GM12873 (cell line): ENCODE data around the gene FSTL4.

Experiments used
- TF ChIP-seq, protein P1 (sequence below): IDR thresholded peaks from 2 replicates; pipeline ENCODE4 v1.5.1; 2012; ENCODE audit warnings: low read depth, mild to moderate bottlenecking, moderate library complexity, low read length, control low read depth; ENCODE audit not compliant: insufficient read depth; ENCODE audit errors: missing control alignments

FSTL4 gene

DNA sequence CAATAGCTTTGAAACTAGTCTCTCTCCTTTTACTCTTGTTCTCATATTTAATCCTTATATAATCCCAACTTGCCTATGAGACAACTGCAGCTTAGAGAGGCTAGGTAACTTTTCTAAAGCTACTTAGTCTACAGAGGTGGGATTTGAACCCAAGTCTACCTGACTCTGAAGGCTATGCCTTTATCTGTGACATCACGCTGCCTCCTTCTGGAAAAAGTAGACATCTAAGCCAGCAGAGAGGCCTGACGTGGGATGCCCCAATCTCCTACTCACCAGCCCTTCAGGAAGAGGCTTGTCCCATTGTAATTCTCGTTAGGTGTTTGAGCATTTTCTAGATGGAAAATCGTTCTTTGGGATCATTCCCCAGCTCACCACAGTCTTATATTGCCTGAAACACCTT lies 393.0 kb downstream of the FSTL4 start:
- TF ChIP-seq, protein P1, sequence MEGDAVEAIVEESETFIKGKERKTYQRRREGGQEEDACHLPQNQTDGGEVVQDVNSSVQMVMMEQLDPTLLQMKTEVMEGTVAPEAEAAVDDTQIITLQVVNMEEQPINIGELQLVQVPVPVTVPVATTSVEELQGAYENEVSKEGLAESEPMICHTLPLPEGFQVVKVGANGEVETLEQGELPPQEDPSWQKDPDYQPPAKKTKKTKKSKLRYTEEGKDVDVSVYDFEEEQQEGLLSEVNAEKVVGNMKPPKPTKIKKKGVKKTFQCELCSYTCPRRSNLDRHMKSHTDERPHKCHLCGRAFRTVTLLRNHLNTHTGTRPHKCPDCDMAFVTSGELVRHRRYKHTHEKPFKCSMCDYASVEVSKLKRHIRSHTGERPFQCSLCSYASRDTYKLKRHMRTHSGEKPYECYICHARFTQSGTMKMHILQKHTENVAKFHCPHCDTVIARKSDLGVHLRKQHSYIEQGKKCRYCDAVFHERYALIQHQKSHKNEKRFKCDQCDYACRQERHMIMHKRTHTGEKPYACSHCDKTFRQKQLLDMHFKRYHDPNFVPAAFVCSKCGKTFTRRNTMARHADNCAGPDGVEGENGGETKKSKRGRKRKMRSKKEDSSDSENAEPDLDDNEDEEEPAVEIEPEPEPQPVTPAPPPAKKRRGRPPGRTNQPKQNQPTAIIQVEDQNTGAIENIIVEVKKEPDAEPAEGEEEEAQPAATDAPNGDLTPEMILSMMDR = no peak

DNA sequence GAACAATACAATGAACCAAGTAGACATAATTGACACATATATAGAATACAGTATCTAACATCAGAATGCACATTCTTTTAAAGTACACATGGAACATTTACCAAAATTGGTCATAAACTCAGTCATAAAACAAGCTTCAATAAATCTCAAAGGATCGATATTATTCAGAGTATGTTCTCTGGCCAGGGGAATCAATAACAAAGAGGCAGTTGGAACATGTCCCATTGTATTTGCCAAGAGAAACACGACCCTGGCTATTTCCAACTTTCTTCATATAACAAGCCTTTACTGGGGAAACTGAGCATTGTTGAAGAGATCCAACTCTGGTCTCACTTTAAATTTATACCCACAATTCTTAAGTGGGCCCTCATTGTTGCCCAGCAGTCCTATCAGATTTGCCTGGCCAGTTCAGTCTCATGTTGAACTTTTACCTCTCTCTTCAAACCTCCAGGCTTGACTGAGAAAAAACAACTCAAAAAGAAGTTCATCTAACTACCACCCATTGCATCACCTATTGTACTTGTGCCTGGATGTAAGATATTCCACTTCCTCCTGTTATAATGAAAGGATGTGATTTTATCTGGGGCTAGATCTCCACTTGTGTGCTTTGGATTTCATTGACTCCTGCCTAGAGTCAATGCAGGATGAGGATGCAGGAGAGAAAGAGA lies 398.1 kb downstream of the FSTL4 start:
- TF ChIP-seq, protein P1 = no peak

DNA sequence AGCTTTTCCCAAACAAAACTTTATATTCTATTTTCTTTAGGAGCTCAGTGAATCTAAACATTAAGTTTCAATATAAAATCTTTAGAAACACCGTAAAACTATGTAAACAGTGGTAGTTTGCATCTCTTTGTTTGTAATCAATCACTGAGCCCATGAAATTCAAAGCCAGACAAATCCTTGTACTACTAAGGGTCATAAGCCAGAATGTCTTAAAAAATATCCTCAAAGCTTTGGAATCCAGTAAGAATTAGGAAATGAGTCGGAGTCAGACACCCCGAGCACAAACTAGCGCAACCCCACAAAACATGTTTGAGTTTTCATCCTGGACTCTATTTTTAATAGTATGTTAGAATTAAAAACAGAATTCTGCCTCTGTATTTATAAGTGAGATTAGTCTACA lies 406.7 kb downstream of the FSTL4 start:
- TF ChIP-seq, protein P1 = no peak

DNA sequence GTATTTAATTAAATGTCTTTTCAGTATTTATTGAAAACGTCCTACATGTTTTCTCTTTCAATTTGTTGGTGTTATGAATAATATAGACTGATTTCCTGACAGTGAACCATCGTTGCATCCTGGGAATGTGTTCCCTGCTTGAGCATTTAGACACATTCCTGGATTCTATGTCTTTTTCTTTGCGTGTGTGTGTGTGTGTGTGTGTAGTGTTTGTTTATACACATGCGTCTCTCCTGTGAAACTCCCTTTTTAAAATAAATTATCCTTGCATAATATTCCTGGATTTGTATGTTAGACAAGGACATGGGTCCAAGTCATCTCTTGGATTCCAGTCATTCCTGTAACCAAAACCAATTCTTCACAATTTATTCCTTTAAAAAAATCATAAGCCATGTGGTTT lies 407.1 kb downstream of the FSTL4 start:
- TF ChIP-seq, protein P1 = no peak

DNA sequence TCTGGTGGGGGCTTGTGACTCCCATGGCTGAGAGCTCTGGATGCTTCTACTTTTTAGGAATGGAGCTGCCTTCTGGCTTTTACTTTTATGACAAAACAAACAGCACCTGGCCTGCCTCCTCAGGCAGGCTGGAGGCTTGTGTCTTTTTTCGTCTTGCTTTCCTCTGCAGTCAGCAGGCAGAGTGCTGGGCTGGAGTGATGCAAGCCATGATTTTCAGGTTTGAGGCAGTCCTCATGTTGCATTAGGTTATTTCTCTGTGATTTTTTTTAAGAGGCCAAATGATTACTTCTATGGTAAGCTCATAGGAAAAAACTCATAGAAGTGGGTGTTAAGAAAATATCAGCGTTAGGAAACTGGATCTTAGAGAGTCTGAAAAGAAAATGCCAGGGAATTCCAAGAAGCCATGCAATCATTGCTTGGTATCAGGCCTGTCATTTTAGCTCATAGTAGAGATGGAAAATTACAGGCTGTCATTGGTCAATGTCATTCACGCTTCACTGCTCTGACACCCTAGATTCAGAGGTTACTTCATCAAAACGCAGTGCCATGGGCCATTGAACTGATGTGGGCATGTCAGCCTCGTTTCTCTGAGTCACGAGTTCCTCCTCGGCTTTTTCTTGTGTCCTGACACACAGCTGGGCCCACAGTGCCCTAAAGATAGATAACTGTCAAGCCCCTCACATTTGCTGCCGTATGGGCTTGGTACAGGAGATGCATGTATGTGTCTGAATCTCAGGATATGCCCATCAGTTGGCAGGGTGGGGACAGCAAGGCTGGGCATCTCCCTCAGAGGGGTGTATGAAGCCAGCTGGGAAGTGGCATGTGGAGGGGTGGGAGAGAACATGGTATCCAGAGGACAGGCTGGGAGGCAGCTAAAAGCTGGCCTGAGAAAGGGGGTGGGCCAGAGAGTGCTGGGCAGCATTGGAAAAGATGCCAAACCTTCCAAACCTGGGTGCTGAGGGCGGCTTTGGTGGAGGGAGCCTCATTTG lies 408.7 kb downstream of the FSTL4 start:
- TF ChIP-seq, protein P1 = no peak

DNA sequence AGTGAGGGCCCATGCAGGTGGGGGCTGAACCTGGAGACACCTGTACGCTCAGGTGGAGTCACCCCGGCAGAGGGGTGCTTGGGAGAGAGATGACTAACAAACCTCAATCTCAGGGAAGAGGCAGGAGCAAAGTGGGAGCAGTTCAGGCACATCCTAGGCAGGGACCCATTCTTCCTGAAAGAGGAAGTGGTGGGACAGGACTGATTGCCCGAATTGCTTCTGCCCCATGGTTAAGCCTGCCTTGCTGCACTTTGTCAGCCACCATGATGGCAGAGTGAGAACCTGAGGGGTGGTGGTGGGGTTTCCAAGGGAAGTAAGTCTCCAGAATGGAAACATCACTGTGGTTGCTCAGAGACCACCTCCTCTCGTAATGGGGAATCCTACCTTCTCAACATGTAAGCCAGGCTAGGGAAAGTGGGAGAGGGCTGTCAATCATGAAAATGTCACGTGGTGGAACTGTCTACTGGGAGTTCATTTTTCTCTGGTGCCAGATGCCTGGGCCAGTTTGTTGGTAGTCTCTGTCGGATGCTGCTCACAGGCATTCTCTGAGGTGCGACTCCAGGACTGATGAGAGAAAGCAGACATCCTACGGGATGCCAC lies 410.2 kb downstream of the FSTL4 start:
- TF ChIP-seq, protein P1 = no peak

DNA sequence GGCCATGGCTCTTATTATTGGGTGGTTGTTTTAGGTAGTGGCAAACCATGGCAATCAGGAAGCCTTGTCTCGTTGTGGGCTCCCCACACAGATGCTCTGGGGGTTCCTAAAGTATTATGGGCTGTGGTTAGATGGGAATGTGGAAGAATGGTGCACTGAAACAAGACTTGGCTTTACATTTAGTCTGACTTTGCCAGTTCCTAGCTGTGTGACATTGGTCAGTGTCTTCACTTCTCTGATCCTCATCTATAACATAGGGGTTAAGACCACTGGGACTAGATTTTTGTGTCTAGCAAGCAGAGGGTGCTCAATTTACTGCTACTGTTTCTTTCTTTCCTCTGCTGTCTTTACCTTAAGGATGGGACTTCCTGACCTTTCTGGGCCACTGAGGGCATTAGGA lies 411.0 kb downstream of the FSTL4 start:
- TF ChIP-seq, protein P1 = no peak
